ENCODE data around the gene APLNR.

APLNR gene

DNA sequence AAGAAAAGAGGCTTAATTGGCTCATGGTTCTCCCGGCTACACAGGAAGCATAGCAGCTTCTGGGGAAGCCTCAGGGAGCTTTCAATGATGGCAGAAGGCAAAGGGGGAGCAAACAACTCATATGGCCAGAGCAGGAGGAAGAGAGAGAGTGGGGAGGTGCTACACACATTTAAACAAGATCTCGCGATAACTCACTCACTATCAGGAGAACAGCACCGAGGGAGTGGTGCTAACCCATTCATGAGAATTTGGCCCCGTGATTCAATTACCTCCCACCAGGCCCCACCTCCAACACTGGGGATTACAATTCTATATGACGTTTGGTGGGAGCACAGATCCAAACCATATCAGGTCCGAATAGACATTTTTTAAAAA, 41.7 kb upstream of the APLNR start:
- no peak for ATAC-seq
- TF ChIP-seq, protein P1, sequence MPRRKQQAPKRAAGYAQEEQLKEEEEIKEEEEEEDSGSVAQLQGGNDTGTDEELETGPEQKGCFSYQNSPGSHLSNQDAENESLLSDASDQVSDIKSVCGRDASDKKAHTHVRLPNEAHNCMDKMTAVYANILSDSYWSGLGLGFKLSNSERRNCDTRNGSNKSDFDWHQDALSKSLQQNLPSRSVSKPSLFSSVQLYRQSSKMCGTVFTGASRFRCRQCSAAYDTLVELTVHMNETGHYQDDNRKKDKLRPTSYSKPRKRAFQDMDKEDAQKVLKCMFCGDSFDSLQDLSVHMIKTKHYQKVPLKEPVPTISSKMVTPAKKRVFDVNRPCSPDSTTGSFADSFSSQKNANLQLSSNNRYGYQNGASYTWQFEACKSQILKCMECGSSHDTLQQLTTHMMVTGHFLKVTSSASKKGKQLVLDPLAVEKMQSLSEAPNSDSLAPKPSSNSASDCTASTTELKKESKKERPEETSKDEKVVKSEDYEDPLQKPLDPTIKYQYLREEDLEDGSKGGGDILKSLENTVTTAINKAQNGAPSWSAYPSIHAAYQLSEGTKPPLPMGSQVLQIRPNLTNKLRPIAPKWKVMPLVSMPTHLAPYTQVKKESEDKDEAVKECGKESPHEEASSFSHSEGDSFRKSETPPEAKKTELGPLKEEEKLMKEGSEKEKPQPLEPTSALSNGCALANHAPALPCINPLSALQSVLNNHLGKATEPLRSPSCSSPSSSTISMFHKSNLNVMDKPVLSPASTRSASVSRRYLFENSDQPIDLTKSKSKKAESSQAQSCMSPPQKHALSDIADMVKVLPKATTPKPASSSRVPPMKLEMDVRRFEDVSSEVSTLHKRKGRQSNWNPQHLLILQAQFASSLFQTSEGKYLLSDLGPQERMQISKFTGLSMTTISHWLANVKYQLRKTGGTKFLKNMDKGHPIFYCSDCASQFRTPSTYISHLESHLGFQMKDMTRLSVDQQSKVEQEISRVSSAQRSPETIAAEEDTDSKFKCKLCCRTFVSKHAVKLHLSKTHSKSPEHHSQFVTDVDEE (CRISPR knock-in tag; IDR thresholded peaks at IDR 0.05), result no peak
- TF ChIP-seq SNAI2 (CRISPR knock-in tag; IDR thresholded peaks at IDR 0.05) (no peak), TOX (CRISPR knock-in tag; IDR thresholded peaks at IDR 0.05; ENCODE audit: borderline replicate concordance) (no peak), ZNF70 (CRISPR knock-in tag; IDR thresholded peaks at IDR 0.05) (no peak)
- TF ChIP-seq, protein P2, sequence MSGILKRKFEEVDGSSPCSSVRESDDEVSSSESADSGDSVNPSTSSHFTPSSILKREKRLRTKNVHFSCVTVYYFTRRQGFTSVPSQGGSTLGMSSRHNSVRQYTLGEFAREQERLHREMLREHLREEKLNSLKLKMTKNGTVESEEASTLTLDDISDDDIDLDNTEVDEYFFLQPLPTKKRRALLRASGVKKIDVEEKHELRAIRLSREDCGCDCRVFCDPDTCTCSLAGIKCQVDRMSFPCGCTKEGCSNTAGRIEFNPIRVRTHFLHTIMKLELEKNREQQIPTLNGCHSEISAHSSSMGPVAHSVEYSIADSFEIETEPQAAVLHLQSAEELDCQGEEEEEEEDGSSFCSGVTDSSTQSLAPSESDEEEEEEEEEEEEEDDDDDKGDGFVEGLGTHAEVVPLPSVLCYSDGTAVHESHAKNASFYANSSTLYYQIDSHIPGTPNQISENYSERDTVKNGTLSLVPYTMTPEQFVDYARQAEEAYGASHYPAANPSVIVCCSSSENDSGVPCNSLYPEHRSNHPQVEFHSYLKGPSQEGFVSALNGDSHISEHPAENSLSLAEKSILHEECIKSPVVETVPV (CRISPR knock-in tag; IDR thresholded peaks at IDR 0.05), result no peak

DNA sequence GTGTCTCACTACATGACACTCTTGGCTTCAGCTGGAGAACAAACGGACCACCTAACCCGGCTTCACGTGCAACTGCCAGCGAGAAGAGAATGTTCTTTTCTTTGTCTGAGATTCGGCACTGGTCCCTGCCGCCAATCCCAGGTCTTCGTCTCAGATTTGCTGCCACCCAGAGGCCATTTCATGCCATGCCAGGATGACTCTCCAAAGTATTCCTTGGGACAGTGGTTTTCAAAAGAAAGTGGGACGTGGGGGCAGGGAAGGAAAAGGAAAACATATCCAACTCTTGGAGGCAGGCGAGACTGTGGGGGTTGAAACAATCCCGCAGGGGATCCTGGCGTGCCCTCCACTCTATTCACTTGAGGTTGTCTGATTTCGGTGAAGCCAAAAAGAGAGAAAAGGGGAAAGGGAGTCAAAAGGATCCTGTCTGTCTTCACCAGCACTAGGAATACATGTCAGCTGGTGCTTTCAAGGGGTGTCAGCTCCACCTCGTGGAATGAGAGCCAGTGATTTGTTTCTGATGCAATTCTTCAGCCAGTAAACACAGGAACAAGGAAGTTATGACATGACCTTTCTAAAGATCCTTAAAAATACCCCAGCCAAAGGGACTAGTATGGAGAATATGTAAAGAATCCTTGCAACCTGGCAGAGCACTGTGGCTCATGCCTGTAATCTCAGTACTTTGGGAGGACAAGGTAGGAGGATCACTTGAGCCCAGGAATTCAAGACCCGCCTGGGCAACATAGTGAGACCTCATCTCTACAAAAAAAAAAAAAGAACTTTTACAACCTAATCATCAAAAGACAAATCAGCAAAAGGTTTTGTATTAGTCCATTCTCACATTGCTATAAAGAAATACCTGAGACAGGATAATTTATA, 41.0 kb upstream of the APLNR start:
- ATAC-seq, result peak; percentile 98
- TF ChIP-seq CSDC2 (CRISPR knock-in tag; IDR thresholded peaks at IDR 0.05), result no peak
- TF ChIP-seq, protein P3, sequence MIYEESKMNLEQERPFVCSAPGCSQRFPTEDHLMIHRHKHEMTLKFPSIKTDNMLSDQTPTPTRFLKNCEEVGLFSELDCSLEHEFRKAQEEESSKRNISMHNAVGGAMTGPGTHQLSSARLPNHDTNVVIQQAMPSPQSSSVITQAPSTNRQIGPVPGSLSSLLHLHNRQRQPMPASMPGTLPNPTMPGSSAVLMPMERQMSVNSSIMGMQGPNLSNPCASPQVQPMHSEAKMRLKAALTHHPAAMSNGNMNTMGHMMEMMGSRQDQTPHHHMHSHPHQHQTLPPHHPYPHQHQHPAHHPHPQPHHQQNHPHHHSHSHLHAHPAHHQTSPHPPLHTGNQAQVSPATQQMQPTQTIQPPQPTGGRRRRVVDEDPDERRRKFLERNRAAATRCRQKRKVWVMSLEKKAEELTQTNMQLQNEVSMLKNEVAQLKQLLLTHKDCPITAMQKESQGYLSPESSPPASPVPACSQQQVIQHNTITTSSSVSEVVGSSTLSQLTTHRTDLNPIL (CRISPR knock-in tag; IDR thresholded peaks at IDR 0.05; ENCODE audit: low read depth), result no peak
- TF ChIP-seq ARNTL (CRISPR knock-in tag; IDR thresholded peaks at IDR 0.05; ENCODE audit: borderline replicate concordance, low read depth), result no peak
- TF ChIP-seq TCF4 (CRISPR knock-in tag; IDR thresholded peaks at IDR 0.05; ENCODE audit: borderline replicate concordance), result no peak
- no peak for TF ChIP-seq ZNF8 (CRISPR knock-in tag; IDR thresholded peaks at IDR 0.05)
- TF ChIP-seq BACH2 (CRISPR knock-in tag; IDR thresholded peaks at IDR 0.05; ENCODE audit: borderline replicate concordance), result no peak
- TF ChIP-seq, protein P1 (CRISPR knock-in tag; IDR thresholded peaks at IDR 0.05), result no peak
- no peak for TF ChIP-seq ZFP3 (CRISPR knock-in tag; IDR thresholded peaks at IDR 0.05)
- no peak for TF ChIP-seq ZFP30 (CRISPR knock-in tag; IDR thresholded peaks at IDR 0.05)

DNA sequence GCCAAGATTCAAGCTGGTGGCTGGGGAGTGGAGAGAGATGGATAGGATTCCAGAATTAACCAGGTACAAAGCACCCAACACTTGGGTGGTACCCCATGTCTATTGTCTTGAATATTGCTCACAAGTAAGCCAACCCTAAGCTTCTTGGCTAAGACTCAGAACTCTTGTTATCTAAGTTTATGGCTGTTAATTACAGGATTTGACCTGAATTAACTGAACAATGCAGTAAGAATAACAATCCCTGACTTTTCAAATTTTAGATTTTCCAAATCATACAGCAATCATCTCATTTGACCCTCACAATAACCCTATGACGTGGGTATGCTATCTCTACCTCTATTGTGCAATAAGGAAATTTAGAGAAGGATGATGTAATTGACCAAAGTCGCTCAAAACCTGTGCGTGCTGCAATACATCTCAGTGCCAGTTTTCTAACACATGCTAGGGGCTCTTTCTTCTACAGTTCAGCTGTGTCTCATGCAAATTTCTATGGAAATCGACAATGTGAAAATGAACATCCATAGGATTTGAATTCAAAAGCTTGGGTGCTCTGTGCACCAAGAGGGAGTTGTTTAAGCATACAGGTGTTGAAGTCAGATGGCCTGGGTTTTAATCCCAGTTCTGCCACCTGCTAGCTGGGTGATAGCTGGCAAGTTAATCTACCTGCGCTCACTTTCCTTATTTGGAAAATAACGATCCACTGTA, 40.1 kb upstream of the APLNR start:
- no peak for ATAC-seq
- TF ChIP-seq ZC3H10 (CRISPR knock-in tag; IDR thresholded peaks at IDR 0.05) (no peak), TCF4 (CRISPR knock-in tag; IDR thresholded peaks at IDR 0.05; ENCODE audit: borderline replicate concordance) (no peak), SNAI2 (CRISPR knock-in tag; IDR thresholded peaks at IDR 0.05) (no peak), ESRRG (CRISPR knock-in tag; IDR thresholded peaks at IDR 0.05) (no peak), ZFP3 (CRISPR knock-in tag; IDR thresholded peaks at IDR 0.05) (no peak), PPARA (CRISPR knock-in tag; IDR thresholded peaks at IDR 0.05; ENCODE audit: borderline replicate concordance) (no peak), ZNF70 (CRISPR knock-in tag; IDR thresholded peaks at IDR 0.05) (no peak), TOX (CRISPR knock-in tag; IDR thresholded peaks at IDR 0.05; ENCODE audit: borderline replicate concordance) (no peak), RARB (CRISPR knock-in tag; IDR thresholded peaks at IDR 0.05) (no peak), ZNF8 (CRISPR knock-in tag; IDR thresholded peaks at IDR 0.05) (no peak)
- TF ChIP-seq, protein P3 (CRISPR knock-in tag; IDR thresholded peaks at IDR 0.05; ENCODE audit: low read depth), result no peak
- TF ChIP-seq, protein P1 (CRISPR knock-in tag; IDR thresholded peaks at IDR 0.05), result no peak
- TF ChIP-seq, protein P2 (CRISPR knock-in tag; IDR thresholded peaks at IDR 0.05), result no peak

Data from SK-N-SH treated with all-trans-retinoic acid at 6 μM for 48 hours (cell line).